ENCODE measurements around the gene CCL28. TPM values are rescaled to one million over a fixed set of nuclear protein-coding genes. Genes with fewer than 3 reads are reported as not detected.

Gene CCL28
- total RNA-seq, 2 donors from 2014 or later: 56.8 to 116 TPM

- Histone ChIP-seq H3K4me1 (no peaks in the 10 kb centered on the region), H3K27me3 (no peaks in the 10 kb centered on the region), H3K9me3 (no peaks in the 10 kb centered on the region), H3K9ac (ENCODE audit: low read depth in 2 of 2, low read length in 2 of 2) (no peak overlapping the region), H3K27ac (no peak overlapping the region), H3K4me3 (no peak overlapping the region), H3K36me3 (no peaks in the 10 kb centered on the region)
- no peak for TF ChIP-seq CTCF (IDR thresholded peaks at IDR 0.05)
- intact Hi-C loops (cut with DNase I): no loop called here
- no peak for DNase-seq
Observed at GRCh38 chr5:43354774-43355173, 57.4 kb downstream of the CCL28 start.

DNA sequence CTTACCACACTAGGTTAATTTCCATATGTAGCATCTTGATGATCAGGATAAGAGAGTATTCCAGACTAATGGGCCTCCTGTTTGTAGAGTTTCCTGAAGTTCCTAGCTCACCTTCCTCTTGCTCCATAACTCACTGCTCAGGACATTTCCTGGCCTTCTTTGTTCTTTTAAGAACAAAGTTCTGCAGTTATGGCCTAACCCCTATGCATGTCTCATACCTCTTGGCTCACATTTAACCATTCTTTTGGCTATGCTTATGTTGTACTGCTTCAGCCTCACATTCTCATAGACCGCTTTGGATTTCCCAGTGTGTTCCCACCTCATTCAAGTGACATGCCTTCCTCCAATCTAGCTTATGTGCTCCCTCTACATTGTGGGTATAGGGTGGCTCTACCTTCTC is 58.5 kb downstream of the CCL28 start:
- Histone ChIP-seq H3K36me3 (no peaks in the 10 kb centered on the region), H3K9ac (ENCODE audit: low read depth in 2 of 2, low read length in 2 of 2) (no peak overlapping the region), H3K4me1 (no peaks in the 10 kb centered on the region), H3K4me3 (no peak overlapping the region), H3K9me3 (no peaks in the 10 kb centered on the region), H3K27ac (no peak overlapping the region), H3K27me3 (no peaks in the 10 kb centered on the region)
- no peak for DNase-seq
- intact Hi-C loops (cut with DNase I): no loop called here
- TF ChIP-seq CTCF (IDR thresholded peaks at IDR 0.05): no peak

GRCh38 chr5:43352915-43353314 is 59.3 kb downstream of the CCL28 start:
- H3K9me3 ChIP-seq: no peaks in the 10 kb centered on the region
- no peak for DNase-seq
- no peaks in the 10 kb centered on the region for H3K4me1 ChIP-seq
- H3K4me3 ChIP-seq: no peak overlapping the region
- TF ChIP-seq CTCF (IDR thresholded peaks at IDR 0.05): no peak
- H3K36me3 ChIP-seq: no peaks in the 10 kb centered on the region
- H3K27ac ChIP-seq: no peak overlapping the region
- no peak overlapping the region for H3K9ac ChIP-seq (ENCODE audit: low read depth in 2 of 2, low read length in 2 of 2)
- no peaks in the 10 kb centered on the region for H3K27me3 ChIP-seq
- intact Hi-C loops (cut with DNase I): no loop called here

DNA sequence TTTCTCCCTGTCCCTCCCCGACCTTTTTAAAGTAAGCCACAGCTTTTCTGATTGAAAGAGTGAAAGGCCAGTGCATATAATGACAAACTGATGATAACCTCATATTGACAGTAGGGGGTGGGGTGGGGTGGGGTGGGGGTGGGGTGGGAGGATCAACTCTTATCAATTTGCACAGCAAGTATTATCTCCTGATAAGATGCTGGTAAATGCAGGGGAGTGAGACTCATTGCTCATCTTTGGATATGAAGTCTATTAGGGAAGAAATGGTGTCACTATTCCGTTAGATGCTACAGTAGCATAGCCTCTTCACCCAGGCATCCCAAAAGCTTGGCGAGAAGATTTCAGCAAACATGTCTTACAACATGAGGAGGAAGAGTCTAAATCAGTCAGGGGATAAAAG is 60.1 kb downstream of the CCL28 start:
- Histone ChIP-seq H3K27me3 (no peaks in the 10 kb centered on the region), H3K27ac (no peak overlapping the region), H3K9me3 (no peaks in the 10 kb centered on the region), H3K4me1 (no peaks in the 10 kb centered on the region), H3K4me3 (no peak overlapping the region), H3K36me3 (no peaks in the 10 kb centered on the region), H3K9ac (ENCODE audit: low read depth in 2 of 2, low read length in 2 of 2) (no peak overlapping the region)
- intact Hi-C loops (cut with DNase I): no loop called here
- TF ChIP-seq CTCF (IDR thresholded peaks at IDR 0.05): no peak
- DNase-seq: no peak

- intact Hi-C loops (cut with DNase I): no loop called here
- Histone ChIP-seq H3K4me3 (no peak overlapping the region), H3K27ac (no peak overlapping the region), H3K9me3 (no peaks in the 10 kb centered on the region), H3K27me3 (no peaks in the 10 kb centered on the region), H3K4me1 (no peaks in the 10 kb centered on the region), H3K36me3 (no peaks in the 10 kb centered on the region), H3K9ac (ENCODE audit: low read depth in 2 of 2, low read length in 2 of 2) (no peak overlapping the region)
- TF ChIP-seq CTCF (IDR thresholded peaks at IDR 0.05): no peak
- DNase-seq: no peak
Observed at GRCh38 chr5:43348861-43349363, 63.3 kb downstream of the CCL28 start.

DNA sequence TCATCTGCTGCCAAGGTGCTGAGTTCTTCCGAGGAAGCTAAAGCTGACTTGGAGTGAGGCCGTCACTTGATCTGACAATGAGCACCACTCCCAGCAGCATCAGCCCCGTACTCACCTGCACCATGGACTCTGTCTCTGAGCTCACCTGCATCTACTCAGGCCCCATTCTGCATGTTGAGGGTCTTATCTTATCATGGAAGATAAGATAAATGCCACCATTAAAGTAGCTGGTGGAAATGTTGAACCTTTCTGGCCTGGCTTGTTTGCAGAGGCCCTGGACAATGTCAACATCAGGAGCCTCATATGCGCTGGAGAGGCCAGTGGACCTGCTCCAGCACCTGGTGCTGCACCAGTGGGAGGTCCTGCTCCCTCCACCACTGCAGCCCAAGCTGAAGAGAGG is 64.0 kb downstream of the CCL28 start:
- H3K4me3 ChIP-seq: no peak overlapping the region
- H3K9ac ChIP-seq (ENCODE audit: low read depth in 2 of 2, low read length in 2 of 2): no peak overlapping the region
- H3K27me3 ChIP-seq: no peaks in the 10 kb centered on the region
- H3K4me1 ChIP-seq: no peaks in the 10 kb centered on the region
- no peak for DNase-seq
- no peaks in the 10 kb centered on the region for H3K9me3 ChIP-seq
- H3K36me3 ChIP-seq: no peaks in the 10 kb centered on the region
- TF ChIP-seq CTCF (IDR thresholded peaks at IDR 0.05): no peak
- H3K27ac ChIP-seq: no peak overlapping the region
- intact Hi-C loops (cut with DNase I): no loop called here
